H1 (cell line): ENCODE data around the gene R3HDM2. TPM values are rescaled to one million over a fixed set of nuclear protein-coding genes. Genes with fewer than 3 reads are reported as not detected.

ENCODE experiments used
- CTCF ChIA-PET: fragments of 300-600 bp; sonication (Branson Sonifier 250); formaldehyde crosslinking; loops from one replicate; lab custom pipeline; 2021; ENCODE audit not compliant: partially characterized antibody; lab: Charles Lee
- POLR2A ChIA-PET: fragments of 300-600 bp; sonication (Branson Sonifier 250); formaldehyde crosslinking; loops from one replicate; lab custom pipeline; 2021; ENCODE audit warnings: inconsistent platforms; ENCODE audit not compliant: partially characterized antibody; lab: Charles Lee
- DNase-seq, 2 experiments: peaks; one replicate each; pipeline versions ENCODE4 v3.0.0 to v3.0.0-alpha.2; 2010 to 2022; ENCODE audit warnings: low spot score in 2 of 2, low read depth in 1 of 2, mixed read lengths in 1 of 2
- FAIRE-seq: peaks from 2 replicates; lab custom pipeline; 2011; peaks lifted over from hg19 to GRCh38; lab: Jason Lieb, UNC
- H2AFZ ChIP-seq: 2 replicates; pipeline ENCODE4 v1.8.1; 2012; ENCODE audit warnings: low read length, inconsistent platforms
- H2AK5ac ChIP-seq: 2 replicates; pipeline ENCODE4 v1.6.1; 2013; ENCODE audit warnings: low read depth, low read length
- H2BK120ac ChIP-seq: replicated peaks from 2 replicates; pipeline ENCODE3; 2013; ENCODE audit warnings: low read depth, low read length, inconsistent platforms
- H2BK12ac ChIP-seq: 2 replicates; pipeline ENCODE4 v1.6.1; 2013; ENCODE audit warnings: low read depth, low read length
- H2BK15ac ChIP-seq: 2 replicates; pipeline ENCODE4 v1.6.1; 2013; ENCODE audit warnings: low read length
- H2BK20ac ChIP-seq: 2 replicates; pipeline ENCODE4 v1.6.1; 2013; ENCODE audit warnings: low read length
- H2BK5ac ChIP-seq: 2 replicates; pipeline ENCODE4 v1.6.1; 2013; ENCODE audit warnings: low read depth, low read length
- H3K14ac ChIP-seq: 2 replicates; pipeline ENCODE4 v1.6.1; 2013; ENCODE audit warnings: inconsistent platforms; ENCODE audit not compliant: insufficient read length
- H3K18ac ChIP-seq: 2 replicates; pipeline ENCODE4 v1.6.1; 2013; ENCODE audit warnings: low read length; ENCODE audit errors: extremely low read depth
- H3K23ac ChIP-seq: 2 replicates; pipeline ENCODE4 v1.6.1; 2013; ENCODE audit warnings: inconsistent platforms; ENCODE audit not compliant: insufficient read length
- H3K23me2 ChIP-seq: 2 replicates; pipeline ENCODE4 v1.6.1; 2013; ENCODE audit warnings: low read depth, low read length
- H3K27ac ChIP-seq: 2 replicates; pipeline ENCODE4 v1.6.1; 2011; ENCODE audit warnings: low read depth, low read length, inconsistent platforms
- H3K27me3 ChIP-seq, 4 experiments: replicated peaks in 1 of 4; 1 replicate in 1 of 4; 2 replicates in 3 of 4; pipeline versions ENCODE4 v1.6.1 to v1.8.1; 2011 to 2013; ENCODE audit warnings: low read length in 3 of 4, mild to moderate bottlenecking in 3 of 4, inconsistent platforms in 2 of 4, mixed read lengths in 2 of 4, moderate library complexity in 1 of 4; ENCODE audit not compliant: control insufficient read depth in 3 of 4, insufficient read depth in 3 of 4; ENCODE audit errors: extremely low read depth in 1 of 4
- H3K36me3 ChIP-seq, 4 experiments: 2 replicates each; pipeline versions ENCODE4 v1.6.1 to v1.8.1; 2011 to 2013; ENCODE audit warnings: mild to moderate bottlenecking in 4 of 4, low read length in 3 of 4, moderate library complexity in 2 of 4, control low read depth in 1 of 4, inconsistent platforms in 1 of 4; ENCODE audit not compliant: insufficient read depth in 4 of 4, control insufficient read depth in 2 of 4
- H3K4ac ChIP-seq: replicated peaks from 2 replicates; pipeline ENCODE3; 2013; ENCODE audit warnings: low read length, low read depth, mixed read lengths, inconsistent platforms; ENCODE audit not compliant: insufficient read length
- H3K4me1 ChIP-seq, 4 experiments: replicated peaks in 1 of 4; 1 replicate in 1 of 4; 2 replicates in 3 of 4; pipeline versions ENCODE4 v1.6.1 to v1.8.1; 2011 to 2013; ENCODE audit warnings: low read length in 3 of 4, inconsistent platforms in 2 of 4, mixed read lengths in 1 of 4; ENCODE audit not compliant: insufficient read depth in 4 of 4, control insufficient read depth in 3 of 4
- H3K4me2 ChIP-seq, 2 experiments: 2 replicates each; pipeline versions ENCODE4 v1.6.1 to v1.8.1; 2011 to 2013; ENCODE audit warnings: low read depth in 2 of 2, low read length in 2 of 2, control low read depth in 1 of 2, inconsistent platforms in 1 of 2, mild to moderate bottlenecking in 1 of 2; ENCODE audit not compliant: insufficient read depth in 1 of 2
- H3K4me3 ChIP-seq, 4 experiments: fragments of 200-600, 300-600 bp in 1 of 4; sonication (generic), shearing (Covaris generic), sonication (Bioruptor Twin) in 1 of 4; 2 replicates each; pipeline versions ENCODE4 v1.5.1 to v1.8.1; 2011 to 2016; ENCODE audit warnings: low read length in 4 of 4, low read depth in 3 of 4, control low read depth in 2 of 4, inconsistent platforms in 2 of 4, mild to moderate bottlenecking in 2 of 4, mixed read lengths in 1 of 4, moderate library complexity in 1 of 4; ENCODE audit not compliant: insufficient read depth in 2 of 4; ENCODE audit errors: extremely low read depth in 1 of 4
- H3K56ac ChIP-seq: replicated peaks from 2 replicates; pipeline ENCODE3; 2013; ENCODE audit warnings: low read depth, mild to moderate bottlenecking, mixed read lengths, low read length, inconsistent platforms; ENCODE audit not compliant: insufficient read length
- H3K79me1 ChIP-seq: 2 replicates; pipeline ENCODE4 v1.6.1; 2013; ENCODE audit warnings: low read depth, low read length, control low read depth
- H3K79me2 ChIP-seq, 2 experiments: 2 replicates each; pipeline versions ENCODE4 v1.6.1 to v1.8.1; 2012 to 2013; ENCODE audit warnings: low read length in 2 of 2, mild to moderate bottlenecking in 2 of 2, inconsistent platforms in 1 of 2; ENCODE audit not compliant: insufficient read depth in 2 of 2, control insufficient read depth in 1 of 2
- H3K9ac ChIP-seq, 4 experiments: replicated peaks in 1 of 4; 1 replicate in 1 of 4; 2 replicates in 3 of 4; pipeline versions ENCODE4 v1.6.1 to v1.8.1; 2011 to 2013; ENCODE audit warnings: low read depth in 3 of 4, low read length in 3 of 4, control low read depth in 2 of 4, mild to moderate bottlenecking in 2 of 4, moderate library complexity in 2 of 4, inconsistent platforms in 1 of 4; ENCODE audit errors: extremely low read depth in 1 of 4
- H3K9me3 ChIP-seq, 2 experiments: 2 replicates each; pipeline versions ENCODE4 v1.6.1 to v1.8.1; 2012 to 2013; ENCODE audit warnings: mild to moderate bottlenecking in 2 of 2, moderate library complexity in 2 of 2, control low read depth in 1 of 2, inconsistent platforms in 1 of 2, low read depth in 1 of 2, low read length in 1 of 2, mixed read lengths in 1 of 2; ENCODE audit not compliant: insufficient read depth in 2 of 2
- H4K20me1 ChIP-seq, 2 experiments: replicated peaks in 1 of 2; 2 replicates each; pipeline versions ENCODE3 to v1.8.1; 2011 to 2013; ENCODE audit warnings: inconsistent platforms in 2 of 2, low read length in 2 of 2, mild to moderate bottlenecking in 1 of 2; ENCODE audit not compliant: insufficient read depth in 2 of 2, control insufficient read depth in 1 of 2
- H4K5ac ChIP-seq: 2 replicates; pipeline ENCODE4 v1.6.1; 2013; ENCODE audit warnings: low read length, low read depth, mixed read lengths, inconsistent platforms; ENCODE audit not compliant: insufficient read length
- H4K8ac ChIP-seq: 2 replicates; pipeline ENCODE4 v1.8.0; 2013; ENCODE audit warnings: mild to moderate bottlenecking, moderate library complexity, low read length, inconsistent platforms; ENCODE audit not compliant: insufficient read depth; ENCODE audit errors: extremely low read depth
- H4K91ac ChIP-seq: replicated peaks from 2 replicates; pipeline ENCODE3; 2013; ENCODE audit warnings: low read length, mixed read lengths, inconsistent platforms; ENCODE audit not compliant: insufficient read length
- JUN ChIP-seq: IDR thresholded peaks from 2 replicates; pipeline ENCODE4 v1.6.1; 2011; ENCODE audit warnings: low read depth, mild to moderate bottlenecking, improper control_type of control experiment, low read length
- MAX ChIP-seq: IDR thresholded peaks from 2 replicates; pipeline ENCODE4 v1.6.1; 2012; ENCODE audit warnings: inconsistent platforms
- POLR2A ChIP-seq, 2 experiments: IDR thresholded peaks; 1 replicate in 1 of 2; 2 replicates in 1 of 2; pipeline ENCODE4 v1.6.1; 2011; ENCODE audit warnings: low read depth in 2 of 2, low read length in 2 of 2, mild to moderate bottlenecking in 2 of 2; ENCODE audit errors: control extremely low read depth in 1 of 2
- RBBP5 ChIP-seq: IDR thresholded peaks from 2 replicates; pipeline ENCODE4 v1.7.1; 2012; ENCODE audit warnings: low read depth, mild to moderate bottlenecking, inconsistent platforms, low read length, moderate library complexity, borderline replicate concordance
- SIN3A ChIP-seq, 2 experiments: IDR thresholded peaks in 1 of 2; conservative IDR thresholded peaks in 1 of 2; 2 replicates each; pipeline ENCODE4 v1.6.1; 2011 to 2012; ENCODE audit warnings: low read length in 2 of 2, improper control_type of control experiment in 1 of 2, low read depth in 1 of 2, mild to moderate bottlenecking in 1 of 2
- SUZ12 ChIP-seq: fragments of 200-600 bp; sonication (generic); IDR thresholded peaks from 2 replicates; pipeline ENCODE4 v1.6.1; 2012; ENCODE audit warnings: mild to moderate bottlenecking, inconsistent platforms, low read length, moderate library complexity, mixed read lengths
- WGBS, 2 experiments: shearing (Covaris generic) in 1 of 2; methylation state at CpG; one replicate each; pipeline versions ENCODE4 v1.1.6 to v1.1.7; 2013 to 2015; ENCODE audit warnings: low lambda C conversion rate in 2 of 2, mixed read lengths in 2 of 2, inconsistent platforms in 1 of 2, low coverage in 1 of 2, missing lambda C conversion rate in 1 of 2; ENCODE audit not compliant: insufficient replicate concordance in 2 of 2, insufficient coverage in 1 of 2, insufficient read length in 1 of 2; ENCODE audit errors: extremely low coverage in 1 of 2, missing lambda C conversion rate in 1 of 2; 5-methylcytosine and 5-hydroxymethylcytosine counted together
- polyA plus RNA-seq, 7 experiments: library from polyadenylated mRNA; depleted of rRNA in 3 of 7; stranded (reverse) in 5 of 7; unstranded in 2 of 7; fragments of >200 nt in 5 of 7; fragments of 200-250 nt in 2 of 7; gene quantifications; 1 replicate in 5 of 7; 2 replicates in 1 of 7; 4 replicates in 1 of 7; pipeline versions ENCODE4 v1.2.1 to v1.2.3, GENCODE V29; 2011 to 2013; ENCODE audit warnings: missing spikeins in 2 of 7, mixed read lengths in 2 of 7
- total RNA-seq: library from RNA; stranded (reverse); fragmentation: NEBNext Ultra II Directional; extraction: Animal tissue kit (Norgen Biotek cat#: 25700); gene quantifications from 2 replicates; pipeline ENCODE4 v1.2.1, GENCODE V29; 2021

Gene R3HDM2
- total and polyA plus RNA-seq, 2 of the 8 experiments (the other 6 are each of a cell fraction or from before 2014, with no cell fraction given), result 25.6 to 27.0 TPM

GRCh38 chr12:57223191-57224165 lies 207.4 kb downstream of the R3HDM2 start:
- peak; percentile 32 for FAIRE-seq
- H3K9me3 ChIP-seq, result no peaks in the 10 kb centered on the region
- no peak overlapping the region for H3K18ac ChIP-seq
- no peaks in the 10 kb centered on the region for H3K79me1 ChIP-seq
- peak overlapping the region; percentile 86; the same call in 1 of the 2 replicates for H2AK5ac ChIP-seq
- ChIA-PET CTCF (interaction anchor here (0.6 to 13.4 kb wide), 17 partner anchors 9 to 323 kb away, joined by 3 to 527 read pairs (median 3); partner anchors contain the start of genes INHBE and STAC3), POLR2A (interaction anchor here (0.8 to 22.1 kb wide), 6 partner anchors 7 to 237 kb away, joined by 3 to 852 read pairs (median 13); partner anchors contain the start of genes INHBE, NXPH4, SHMT2 and STAC3)
- peaks cover 66 to 92% (median 89%) of the 10 kb centered on the region in 4 experiments for H3K27me3 ChIP-seq
- H3K4me3 ChIP-seq, result no peak overlapping the region
- no peaks in the 10 kb centered on the region for H3K36me3 ChIP-seq
- peak overlapping the region; percentile 75; the same call in 1 of the 2 replicates for H2BK15ac ChIP-seq
- peaks cover 7% of the 10 kb centered on the region for H3K23me2 ChIP-seq
- peak overlapping the region; percentile 19 for H4K91ac ChIP-seq
- H2BK12ac ChIP-seq, result peak overlapping the region; percentile 93; the same call in 1 of the 2 replicates
- H3K4me1 ChIP-seq, result peaks cover 4 to 51% (median 33%) of the 10 kb centered on the region in 4 experiments
- no peak overlapping the region for H4K5ac ChIP-seq
- no peak overlapping the region; a peak in 1 of 4 replicates for H3K4me2 ChIP-seq
- H4K20me1 ChIP-seq, result peaks cover 7 to 24% of the 10 kb centered on the region in 2 experiments
- 0 out of 2 replicates have a peak overlapping the region, but pooled peaks have one; percentile 82 for H2BK20ac ChIP-seq
- no peak overlapping the region for H3K4ac ChIP-seq
- H3K9ac ChIP-seq, result no peak overlapping the region
- H4K8ac ChIP-seq, result peak overlapping the region; percentile 3; the same call in 1 of the 2 replicates
- no peak overlapping the region for H3K23ac ChIP-seq
- no peak for TF ChIP-seq MAX
- TF ChIP-seq JUN, result no peak
- TF ChIP-seq SIN3A (conservative IDR thresholded peaks at IDR 0.05 in 1 of 2, IDR thresholded peaks at IDR 0.05 in 1 of 2; ENCODE audit: low read depth in 1 of 2, low read length in 2 of 2), result no peak
- no peak for TF ChIP-seq POLR2A (IDR thresholded peaks at IDR 0.05; ENCODE audit: control extremely low read depth in 1 of 2, low read depth in 2 of 2, low read length in 2 of 2)
- peak; percentile 21; the same call in 1 of the 2 replicates for TF ChIP-seq SUZ12
- TF ChIP-seq RBBP5, result no peak
- TF ChIP-seq, all 59 proteins: peak for 1
- Histone ChIP-seq H3K27ac (no peak overlapping the region), H3K56ac (no peak overlapping the region), H2AFZ (no peak overlapping the region), H2BK5ac (peak overlapping the region; percentile 77; the same call in 1 of the 2 replicates), H3K79me2 (no peaks in the 10 kb centered on the region), H3K14ac (no peak overlapping the region), H2BK120ac (no peak overlapping the region)
- no peak for DNase-seq
- WGBS, 2 experiments, result 80% methylated on average over 22 of the region's 22 CpGs; no CpG with 5 or more reads in 1 of the 2 experiments
